GM12878 (cell line): ENCODE results near the gene ZNF71. TPM values are rescaled to one million over a fixed set of nuclear protein-coding genes. Genes with fewer than 3 reads are reported as not detected.

Experiments used
- ATAC-seq: fragments of 200-7000 bp; cut with Tn5 transposase; 3 replicates; pipeline ENCODE4 v1.9.1; 2020; ENCODE audit warnings: mild to moderate bottlenecking, moderate library complexity
- BruUV-seq: library from RNA; stranded (reverse); fragments of 400-500 nt; replicated peaks from 2 replicates; lab custom pipeline; 2021; lab: Mats Ljungman, UMichigan
- CTCF ChIA-PET: fragments of 300-600 bp; sonication (Branson Sonifier 250); formaldehyde crosslinking; extraction: SDS; loops from one replicate; lab custom pipeline; 2021; ENCODE audit warnings: inconsistent platforms; lab: Yijun Ruan, JAX
- POLR2A ChIA-PET: fragments of 350-600 bp; formaldehyde crosslinking; extraction: SDS; loops from one replicate; lab custom pipeline; 2021; ENCODE audit warnings: inconsistent platforms; lab: Charles Lee
- RAD21 ChIA-PET: fragments of 300-600 bp; sonication (Branson Sonifier 250); formaldehyde crosslinking; loops from one replicate; lab custom pipeline; 2023; ENCODE audit warnings: antibody characterized with exemption; ENCODE audit not compliant: unreplicated experiment; lab: Charles Lee
- SMC1A ChIA-PET: fragments of 300-600 bp; sonication (Branson Sonifier 250); formaldehyde crosslinking; loops from one replicate; lab custom pipeline; 2023; ENCODE audit not compliant: unreplicated experiment, uncharacterized antibody; lab: Charles Lee
- DNase-seq: peaks from one replicate; pipeline ENCODE4 v3.0.0-alpha.2; 2011; ENCODE audit warnings: low read depth, low spot score
- FAIRE-seq: peaks from 3 replicates; lab custom pipeline; 2011; peaks lifted over from hg19 to GRCh38; lab: Jason Lieb, UNC
- H2AFZ ChIP-seq: 2 replicates; pipeline ENCODE4 v1.6.0; 2011; ENCODE audit warnings: low read depth, low read length, control low read depth; ENCODE audit not compliant: control insufficient read depth
- H3K27ac ChIP-seq: 2 replicates; pipeline ENCODE4 v1.5.1; 2011; ENCODE audit warnings: control low read depth; ENCODE audit not compliant: control insufficient read depth, insufficient read depth
- H3K27me3 ChIP-seq, 2 experiments: replicated peaks in 1 of 2; 2 replicates each; pipeline versions ENCODE4 v1.6.0 to v1.6.1; 2011; ENCODE audit warnings: low read length in 1 of 2; ENCODE audit not compliant: control insufficient read depth in 2 of 2, insufficient read depth in 2 of 2
- H3K36me3 ChIP-seq, 2 experiments: 2 replicates each; pipeline ENCODE4 v1.5.1; 2011; ENCODE audit warnings: low read length in 1 of 2; ENCODE audit not compliant: control insufficient read depth in 2 of 2, insufficient read depth in 2 of 2
- H3K4me1 ChIP-seq: 2 replicates; pipeline ENCODE4 v1.6.1; 2011; ENCODE audit warnings: mild to moderate bottlenecking, low read length, moderate library complexity, mixed read lengths; ENCODE audit not compliant: control insufficient read depth, insufficient read depth
- H3K4me2 ChIP-seq: 2 replicates; pipeline ENCODE4 v1.6.0; 2011; ENCODE audit warnings: control low read depth; ENCODE audit not compliant: control insufficient read depth, insufficient read depth
- H3K4me3 ChIP-seq: fragments of 200-600 bp; sonication (generic); 2 replicates; pipeline ENCODE4 v1.5.1; 2016
- H3K79me2 ChIP-seq: 2 replicates; pipeline ENCODE4 v1.6.0; 2011; ENCODE audit warnings: low read length; ENCODE audit not compliant: control insufficient read depth, insufficient read depth
- H3K9ac ChIP-seq: 2 replicates; pipeline ENCODE4 v1.8.0; 2011; ENCODE audit warnings: low read length, control low read depth, mixed read lengths; ENCODE audit not compliant: control insufficient read depth, insufficient read depth
- H3K9me3 ChIP-seq: replicated peaks from 3 replicates; pipeline ENCODE4 v1.5.1; 2011; ENCODE audit warnings: mild to moderate bottlenecking, low read length; ENCODE audit not compliant: control insufficient read depth, insufficient read depth
- H4K20me1 ChIP-seq: 2 replicates; pipeline ENCODE4 v1.6.0; 2011; ENCODE audit not compliant: control insufficient read depth, insufficient read depth
- BRCA1 ChIP-seq: IDR thresholded peaks from 2 replicates; pipeline ENCODE4 v1.6.1; 2011; ENCODE audit warnings: low read depth, low read length, improper control_type of control experiment
- CEBPZ ChIP-seq: fragments of 150-350 bp; IDR thresholded peaks from 2 replicates; pipeline ENCODE4 v1.6.1; 2016; ENCODE audit warnings: low read depth, low read length
- CHD2 ChIP-seq: IDR thresholded peaks from 2 replicates; pipeline ENCODE4 v1.6.1; 2011; ENCODE audit warnings: low read depth, low read length, improper control_type of control experiment, borderline replicate concordance
- DPF2 ChIP-seq: fragments of 450-650 bp; IDR thresholded peaks from 2 replicates; pipeline ENCODE4 v1.6.1; 2017; ENCODE audit warnings: mild to moderate bottlenecking
- HDGF ChIP-seq: fragments of 450-650 bp; IDR thresholded peaks from 2 replicates; pipeline ENCODE4 v1.6.1; 2016; ENCODE audit warnings: antibody characterized with exemption
- MYB ChIP-seq: fragments of 150-350 bp; IDR thresholded peaks from 2 replicates; pipeline ENCODE4 v1.6.1; 2014; ENCODE audit warnings: mild to moderate bottlenecking, low read depth, low read length, borderline replicate concordance
- NBN ChIP-seq: fragments of 450-650 bp; IDR thresholded peaks from 2 replicates; pipeline ENCODE4 v1.6.1; 2016
- NR2C1 ChIP-seq: fragments of 450-650 bp; IDR thresholded peaks from 2 replicates; pipeline ENCODE4 v1.6.1; 2017; ENCODE audit warnings: antibody characterized with exemption, mild to moderate bottlenecking, moderate library complexity
- POLR2AphosphoS5 ChIP-seq: IDR thresholded peaks from 2 replicates; pipeline ENCODE4 v1.6.1; 2011; ENCODE audit warnings: mild to moderate bottlenecking, low read length, inconsistent platforms
- RAD21 ChIP-seq: IDR thresholded peaks from 2 replicates; pipeline ENCODE4 v1.6.1; 2011; ENCODE audit warnings: mild to moderate bottlenecking, low read depth, low read length, moderate library complexity; ENCODE audit not compliant: insufficient read depth
- RUNX3 ChIP-seq: IDR thresholded peaks from 2 replicates; pipeline ENCODE4 v1.6.1; 2012; ENCODE audit warnings: low read length, inconsistent platforms
- SIN3A ChIP-seq: IDR thresholded peaks from 2 replicates; pipeline ENCODE4 v1.6.1; 2012; ENCODE audit warnings: low read depth, low read length, improper control_type of control experiment
- SMARCA5 ChIP-seq: fragments of 450-650 bp; IDR thresholded peaks from 2 replicates; pipeline ENCODE4 v1.6.1; 2017; ENCODE audit warnings: mild to moderate bottlenecking
- SREBF1 ChIP-seq: IDR thresholded peaks from 2 replicates; pipeline ENCODE4 v1.6.1; 2012; ENCODE audit warnings: mild to moderate bottlenecking, low read length
- TAF1 ChIP-seq: IDR thresholded peaks from 2 replicates; pipeline ENCODE4 v1.6.1; 2011; ENCODE audit warnings: mild to moderate bottlenecking, low read depth, low read length, borderline replicate concordance
- TCF3 ChIP-seq: IDR thresholded peaks from 2 replicates; pipeline ENCODE4 v1.6.1; 2012; ENCODE audit warnings: low read depth, mild to moderate bottlenecking, low read length, borderline replicate concordance; ENCODE audit not compliant: insufficient read depth
- WGBS: methylation state at CpG from one replicate; pipeline ENCODE4 v1.1.6; 2016; ENCODE audit warnings: low lambda C conversion rate; ENCODE audit not compliant: insufficient replicate concordance, insufficient coverage; ENCODE audit errors: missing lambda C conversion rate; 5-methylcytosine and 5-hydroxymethylcytosine counted together
- in situ Hi-C: fragments of 300-500 bp; cut with MboI; formaldehyde crosslinking; loops from 9 replicates; pipeline ENCODE4 v1.14.3; 2018; ENCODE audit warnings: mixed read lengths
- intact Hi-C: fragments of 100-400 bp; cut with micrococcal nuclease; formaldehyde crosslinking; loops from one replicate; pipeline ENCODE4 v1.14.2; 2022; ENCODE audit not compliant: unreplicated experiment
- polyA plus RNA-seq, 11 experiments: library from polyadenylated mRNA; depleted of rRNA in 4 of 11; unstranded in 6 of 11; stranded (reverse) in 5 of 11; fragments of >200 nt; fragmentation: Nextera tagmentation in 4 of 11; fragmentation: Illumina TruSeq in 1 of 11; extraction: Ambion mirVana in 4 of 11; extraction: Trizol in 1 of 11; gene quantifications; 1 replicate in 1 of 11; 2 replicates in 10 of 11; pipeline versions ENCODE4 v1.2.1 to v1.2.3, GENCODE V29; 2011 to 2016; ENCODE audit warnings: inconsistent platforms in 2 of 11, missing spikeins in 2 of 11, low read depth in 1 of 11
- total RNA-seq, 4 experiments: library from RNA; depleted of rRNA in 3 of 4; stranded (reverse); fragments of >200 nt in 3 of 4; fragmentation: Illumina TruSeq in 1 of 4; extraction: Trizol in 1 of 4; gene quantifications; 2 replicates each; pipeline versions ENCODE4 v1.2.1 to v1.2.3, GENCODE V29; 2013 to 2021
- TF ChIP-seq, protein P1 (sequence below): fragments of 450-650 bp; IDR thresholded peaks from 2 replicates; pipeline ENCODE4 v1.6.1; 2016; ENCODE audit warnings: mild to moderate bottlenecking
- TF ChIP-seq, protein P2 (sequence below): fragments of 450-650 bp; IDR thresholded peaks from 2 replicates; pipeline ENCODE4 v1.6.1; 2018; ENCODE audit warnings: mild to moderate bottlenecking, low read depth, moderate library complexity; ENCODE audit not compliant: partially characterized antibody

Gene ZNF71
- total and polyA plus RNA-seq, 10 of the 15 experiments (the other 5 are each of a cell fraction or from before 2014, with no cell fraction given), result 0.48 to 5.7 (median 3.5) TPM

DNA sequence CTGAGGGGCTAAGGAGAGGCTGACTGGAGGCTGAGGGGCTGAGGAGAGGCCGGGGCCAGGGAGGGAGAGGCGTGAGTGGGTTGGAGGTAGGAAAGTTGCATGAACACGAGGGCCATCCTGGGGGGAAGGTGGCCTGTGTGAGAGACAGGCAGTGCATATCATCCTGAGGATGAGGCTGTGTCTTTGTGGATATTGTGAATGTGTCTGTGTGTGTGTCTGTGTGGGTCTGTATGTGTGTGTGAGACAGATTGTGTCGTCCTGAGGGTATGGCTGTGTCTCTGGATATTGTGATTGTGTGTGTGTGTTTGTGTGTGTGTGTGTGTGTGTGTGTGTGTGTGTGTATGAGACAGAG lies 422 bp downstream of the ZNF71 start:
- in situ Hi-C loops, result no loop called here
- ChIA-PET POLR2A (no interaction called here), RAD21 (no interaction called here), CTCF (no interaction called here), SMC1A (interaction anchor here (0.6 kb wide), 1 partner anchor 55 kb away, joined by 3 read pairs; no protein-coding TSS in a partner anchor)
- Histone ChIP-seq H3K9ac (peak overlapping the region; percentile 62), H2AFZ (peak overlapping the region; percentile 16), H3K36me3 (no peaks in the 10 kb centered on the region), H3K27ac (no peak overlapping the region), H3K27me3 (no peaks in the 10 kb centered on the region), H4K20me1 (no peaks in the 10 kb centered on the region), H3K9me3 (no peaks in the 10 kb centered on the region; the same call in 1 of the 3 replicates), H3K4me3 (peak overlapping the region; percentile 79), H3K4me2 (peak overlapping the region; percentile 68), H3K4me1 (no peaks in the 10 kb centered on the region; the same call in 1 of the 2 replicates), H3K79me2 (peaks cover 2% of the 10 kb centered on the region; the same call in 1 of the 2 replicates)
- BruUV-seq, result no TSS peak
- peak; percentile 59 for ATAC-seq
- 7% methylated on average over 3 of the region's 4 CpGs for WGBS
- FAIRE-seq, result no peak
- no peak for DNase-seq
- intact Hi-C loops, result no loop called here
- TF ChIP-seq TAF1 (no peak), CEBPZ (no peak), HDGF (0 out of 2 replicates have a peak, but pooled peaks have one; percentile 64), RUNX3 (no peak), DPF2 (no peak), SIN3A (no peak), MYB (no peak), CHD2 (no peak), NBN (0 out of 2 replicates have a peak, but pooled peaks have one; percentile 19), BRCA1 (no peak), SMARCA5 (0 out of 2 replicates have a peak, but pooled peaks have one; percentile 1), POLR2AphosphoS5 (no peak), TCF3 (no peak), RAD21 (no peak), SREBF1 (no peak), NR2C1 (no peak)
- TF ChIP-seq, protein P1, sequence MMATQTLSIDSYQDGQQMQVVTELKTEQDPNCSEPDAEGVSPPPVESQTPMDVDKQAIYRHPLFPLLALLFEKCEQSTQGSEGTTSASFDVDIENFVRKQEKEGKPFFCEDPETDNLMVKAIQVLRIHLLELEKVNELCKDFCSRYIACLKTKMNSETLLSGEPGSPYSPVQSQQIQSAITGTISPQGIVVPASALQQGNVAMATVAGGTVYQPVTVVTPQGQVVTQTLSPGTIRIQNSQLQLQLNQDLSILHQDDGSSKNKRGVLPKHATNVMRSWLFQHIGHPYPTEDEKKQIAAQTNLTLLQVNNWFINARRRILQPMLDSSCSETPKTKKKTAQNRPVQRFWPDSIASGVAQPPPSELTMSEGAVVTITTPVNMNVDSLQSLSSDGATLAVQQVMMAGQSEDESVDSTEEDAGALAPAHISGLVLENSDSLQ, result peak; percentile 6; the same call in 1 of the 2 replicates
- TF ChIP-seq, protein P2, sequence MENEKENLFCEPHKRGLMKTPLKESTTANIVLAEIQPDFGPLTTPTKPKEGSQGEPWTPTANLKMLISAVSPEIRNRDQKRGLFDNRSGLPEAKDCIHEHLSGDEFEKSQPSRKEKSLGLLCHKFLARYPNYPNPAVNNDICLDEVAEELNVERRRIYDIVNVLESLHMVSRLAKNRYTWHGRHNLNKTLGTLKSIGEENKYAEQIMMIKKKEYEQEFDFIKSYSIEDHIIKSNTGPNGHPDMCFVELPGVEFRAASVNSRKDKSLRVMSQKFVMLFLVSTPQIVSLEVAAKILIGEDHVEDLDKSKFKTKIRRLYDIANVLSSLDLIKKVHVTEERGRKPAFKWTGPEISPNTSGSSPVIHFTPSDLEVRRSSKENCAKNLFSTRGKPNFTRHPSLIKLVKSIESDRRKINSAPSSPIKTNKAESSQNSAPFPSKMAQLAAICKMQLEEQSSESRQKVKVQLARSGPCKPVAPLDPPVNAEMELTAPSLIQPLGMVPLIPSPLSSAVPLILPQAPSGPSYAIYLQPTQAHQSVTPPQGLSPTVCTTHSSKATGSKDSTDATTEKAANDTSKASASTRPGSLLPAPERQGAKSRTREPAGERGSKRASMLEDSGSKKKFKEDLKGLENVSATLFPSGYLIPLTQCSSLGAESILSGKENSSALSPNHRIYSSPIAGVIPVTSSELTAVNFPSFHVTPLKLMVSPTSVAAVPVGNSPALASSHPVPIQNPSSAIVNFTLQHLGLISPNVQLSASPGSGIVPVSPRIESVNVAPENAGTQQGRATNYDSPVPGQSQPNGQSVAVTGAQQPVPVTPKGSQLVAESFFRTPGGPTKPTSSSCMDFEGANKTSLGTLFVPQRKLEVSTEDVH, result no peak
